Epithelial cell of proximal tubule (primary cell): ENCODE results near the gene FBXL13. TPM values are rescaled to one million over a fixed set of nuclear protein-coding genes. Genes with fewer than 3 reads are reported as not detected.
A peak's percentile ranks its signal among the peaks of the same experiment; 100 is the strongest.
"Not testable (repeated sequence)": the region's sequence is repeated elsewhere in the genome, so short reads cannot be mapped to it uniquely, and the experiment has no call there.

Experiments
- DNase-seq: peaks from one replicate; pipeline ENCODE4 v3.0.0-alpha.2; 2011; ENCODE audit warnings: low read depth
- H3K4me3 ChIP-seq: 2 replicates; pipeline ENCODE4 v1.5.1; 2011; ENCODE audit warnings: low read depth, mild to moderate bottlenecking, low read length
- CTCF ChIP-seq: conservative IDR thresholded peaks from 2 replicates; pipeline ENCODE4 v1.5.1; 2012; ENCODE audit warnings: low read depth, mild to moderate bottlenecking, low read length
- total RNA-seq: library from RNA; depleted of rRNA; stranded (reverse); fragments of >200 nt; gene quantifications from 2 replicates; pipeline ENCODE4 v1.2.3, GENCODE V29; 2015

Gene FBXL13
- total RNA-seq, 1 donor from 2014 or later = 1.6 TPM

- no peak for DNase-seq
- no peak for TF ChIP-seq CTCF
- no peak overlapping the region for H3K4me3 ChIP-seq
Measured at GRCh38 chr7:103080923-103081322, 6.3 kb upstream of the FBXL13 start.

GRCh38 chr7:103079836-103080235 lies 5.2 kb upstream of the FBXL13 start:
- no peak for TF ChIP-seq CTCF
- no peak for DNase-seq
- no peak overlapping the region for H3K4me3 ChIP-seq

- not testable (repeated sequence) for DNase-seq, H3K4me3 ChIP-seq
Measured at GRCh38 chr7:103078226-103078625, 3.6 kb upstream of the FBXL13 start.

- TF ChIP-seq CTCF = no peak
- no peak for DNase-seq
- H3K4me3 ChIP-seq = no peak overlapping the region
Measured at GRCh38 chr7:103077318-103077717, 2.7 kb upstream of the FBXL13 start.

- H3K4me3 ChIP-seq = no peak overlapping the region
- no peak for TF ChIP-seq CTCF
- DNase-seq = no peak
Measured at GRCh38 chr7:103076764-103077163, 2.2 kb upstream of the FBXL13 start.

GRCh38 chr7:103075337-103075918 lies 832 bp upstream of the FBXL13 start:
- DNase-seq = no peak
- no peak for TF ChIP-seq CTCF
- H3K4me3 ChIP-seq = peak overlapping the region; percentile 88

GRCh38 chr7:103073989-103074518 lies 542 bp downstream of the FBXL13 start:
- no peak for DNase-seq
- peak overlapping the region; percentile 88 for H3K4me3 ChIP-seq
- no peak for TF ChIP-seq CTCF
